ENCODE measurements around the gene PARVA.

The PARVA gene

GRCh38 chr11:12525466-12526055 lies 148.2 kb downstream of the PARVA start:
- no peaks in the 10 kb centered on the region for H3K4me1 Mint-ChIP-seq
- H3K27ac Mint-ChIP-seq, result no peak overlapping the region
- no peak overlapping the region for H3K4me3 Mint-ChIP-seq
- H3K27me3 Mint-ChIP-seq, result no peaks in the 10 kb centered on the region
- no peaks in the 10 kb centered on the region for H3K9me3 Mint-ChIP-seq
- H3K36me3 Mint-ChIP-seq, result no peaks in the 10 kb centered on the region

- H3K4me3 Mint-ChIP-seq, result no peak overlapping the region
- H3K36me3 Mint-ChIP-seq, result no peaks in the 10 kb centered on the region
- H3K9me3 Mint-ChIP-seq, result no peaks in the 10 kb centered on the region
- H3K27ac Mint-ChIP-seq, result no peak overlapping the region
- H3K27me3 Mint-ChIP-seq, result no peaks in the 10 kb centered on the region
- H3K4me1 Mint-ChIP-seq, result no peaks in the 10 kb centered on the region
Observed at GRCh38 chr11:12526789-12527188, 149.4 kb downstream of the PARVA start.

GRCh38 chr11:12528487-12528886 lies 151.1 kb downstream of the PARVA start:
- Mint-ChIP-seq H3K36me3 (no peaks in the 10 kb centered on the region), H3K9me3 (no peaks in the 10 kb centered on the region), H3K4me1 (no peaks in the 10 kb centered on the region), H3K4me3 (no peak overlapping the region), H3K27ac (no peak overlapping the region), H3K27me3 (no peaks in the 10 kb centered on the region)

GRCh38 chr11:12529041-12529440 lies 151.7 kb downstream of the PARVA start:
- H3K4me3 Mint-ChIP-seq, result no peak overlapping the region

GRCh38 chr11:12529793-12530192 lies 152.4 kb downstream of the PARVA start:
- no peaks in the 10 kb centered on the region for H3K9me3 Mint-ChIP-seq
- no peaks in the 10 kb centered on the region for H3K4me1 Mint-ChIP-seq
- no peak overlapping the region for H3K4me3 Mint-ChIP-seq
- H3K27me3 Mint-ChIP-seq, result no peaks in the 10 kb centered on the region
- no peak overlapping the region for H3K27ac Mint-ChIP-seq
- H3K36me3 Mint-ChIP-seq, result no peaks in the 10 kb centered on the region

More at GRCh38 chr11:12529041-12529440, 151.7 kb downstream of the PARVA start:
- H3K27ac Mint-ChIP-seq, result no peak overlapping the region
- H3K4me1 Mint-ChIP-seq, result no peaks in the 10 kb centered on the region
- no peaks in the 10 kb centered on the region for H3K27me3 Mint-ChIP-seq
- H3K9me3 Mint-ChIP-seq, result no peaks in the 10 kb centered on the region
- H3K36me3 Mint-ChIP-seq, result no peaks in the 10 kb centered on the region

GRCh38 chr11:12531020-12531419 lies 153.6 kb downstream of the PARVA start:
- Mint-ChIP-seq H3K9me3 (no peaks in the 10 kb centered on the region), H3K36me3 (no peaks in the 10 kb centered on the region), H3K27me3 (no peaks in the 10 kb centered on the region), H3K27ac (no peak overlapping the region), H3K4me1 (no peaks in the 10 kb centered on the region), H3K4me3 (no peak overlapping the region)

GRCh38 chr11:12531681-12532080 lies 154.3 kb downstream of the PARVA start:
- H3K4me1 Mint-ChIP-seq, result no peaks in the 10 kb centered on the region
- H3K4me3 Mint-ChIP-seq, result no peak overlapping the region
- no peak overlapping the region for H3K27ac Mint-ChIP-seq
- peaks cover 1% of the 10 kb centered on the region for H3K27me3 Mint-ChIP-seq
- H3K36me3 Mint-ChIP-seq, result no peaks in the 10 kb centered on the region
- no peaks in the 10 kb centered on the region for H3K9me3 Mint-ChIP-seq

- H3K4me1 Mint-ChIP-seq, result no peaks in the 10 kb centered on the region
- H3K4me3 Mint-ChIP-seq, result no peak overlapping the region
- no peaks in the 10 kb centered on the region for H3K36me3 Mint-ChIP-seq
- no peaks in the 10 kb centered on the region for H3K9me3 Mint-ChIP-seq
- H3K27ac Mint-ChIP-seq, result no peak overlapping the region
- H3K27me3 Mint-ChIP-seq, result peaks cover 1% of the 10 kb centered on the region
Observed at GRCh38 chr11:12532580-12532979, 155.2 kb downstream of the PARVA start.

- no peaks in the 10 kb centered on the region for H3K36me3 Mint-ChIP-seq
- no peaks in the 10 kb centered on the region for H3K9me3 Mint-ChIP-seq
- no peak overlapping the region for H3K27ac Mint-ChIP-seq
- no peaks in the 10 kb centered on the region for H3K4me1 Mint-ChIP-seq
- H3K27me3 Mint-ChIP-seq, result peaks cover 1% of the 10 kb centered on the region
- no peak overlapping the region for H3K4me3 Mint-ChIP-seq
Observed at GRCh38 chr11:12534549-12534948, 157.2 kb downstream of the PARVA start.

- Mint-ChIP-seq H3K4me1 (no peaks in the 10 kb centered on the region), H3K9me3 (no peaks in the 10 kb centered on the region), H3K27me3 (peaks cover 1% of the 10 kb centered on the region), H3K4me3 (no peak overlapping the region), H3K27ac (no peak overlapping the region), H3K36me3 (no peaks in the 10 kb centered on the region)
Observed at GRCh38 chr11:12535321-12535720, 157.9 kb downstream of the PARVA start.

- peaks cover 1% of the 10 kb centered on the region for H3K27me3 Mint-ChIP-seq
- no peaks in the 10 kb centered on the region for H3K4me1 Mint-ChIP-seq
- no peaks in the 10 kb centered on the region for H3K9me3 Mint-ChIP-seq
- H3K36me3 Mint-ChIP-seq, result no peaks in the 10 kb centered on the region
- H3K4me3 Mint-ChIP-seq, result no peak overlapping the region
- H3K27ac Mint-ChIP-seq, result no peak overlapping the region
Observed at GRCh38 chr11:12536566-12536965, 159.2 kb downstream of the PARVA start.

GRCh38 chr11:12537778-12538401 lies 160.5 kb downstream of the PARVA start:
- Mint-ChIP-seq H3K27ac (no peak overlapping the region), H3K9me3 (no peaks in the 10 kb centered on the region), H3K4me1 (no peaks in the 10 kb centered on the region), H3K27me3 (peaks cover 1% of the 10 kb centered on the region), H3K4me3 (no peak overlapping the region), H3K36me3 (no peaks in the 10 kb centered on the region)

- Mint-ChIP-seq H3K27ac (no peak overlapping the region), H3K9me3 (no peaks in the 10 kb centered on the region), H3K4me1 (no peaks in the 10 kb centered on the region), H3K4me3 (no peak overlapping the region), H3K36me3 (no peaks in the 10 kb centered on the region), H3K27me3 (peaks cover 1% of the 10 kb centered on the region)
Observed at GRCh38 chr11:12538889-12539421, 161.6 kb downstream of the PARVA start.

GRCh38 chr11:12539572-12539971 lies 162.2 kb downstream of the PARVA start:
- no peaks in the 10 kb centered on the region for H3K9me3 Mint-ChIP-seq

GRCh38 chr11:12540075-12540680 lies 162.8 kb downstream of the PARVA start:
- Mint-ChIP-seq H3K4me1 (no peaks in the 10 kb centered on the region), H3K9me3 (no peaks in the 10 kb centered on the region), H3K27me3 (peaks cover 1% of the 10 kb centered on the region), H3K4me3 (no peak overlapping the region), H3K27ac (no peak overlapping the region), H3K36me3 (no peaks in the 10 kb centered on the region)

More at GRCh38 chr11:12539572-12539971, 162.2 kb downstream of the PARVA start:
- Mint-ChIP-seq H3K36me3 (no peaks in the 10 kb centered on the region), H3K4me1 (no peaks in the 10 kb centered on the region), H3K4me3 (no peak overlapping the region), H3K27me3 (peaks cover 1% of the 10 kb centered on the region), H3K27ac (no peak overlapping the region)

GRCh38 chr11:12540913-12541582 lies 163.7 kb downstream of the PARVA start:
- Mint-ChIP-seq H3K4me1 (no peaks in the 10 kb centered on the region), H3K27ac (no peak overlapping the region), H3K4me3 (no peak overlapping the region), H3K27me3 (peaks cover 1% of the 10 kb centered on the region), H3K9me3 (no peaks in the 10 kb centered on the region), H3K36me3 (no peaks in the 10 kb centered on the region)

Measured in activated naive CD4-positive, alpha-beta T cell treated with anti-CD3 and anti-CD28 coated beads, Interleukin-2, amount 50 U/mL, for 24 hours (primary cell).